ENCODE data around the gene ING1.
A peak's percentile ranks its signal among the peaks of the same experiment; 100 is the strongest.

ING1 gene

GRCh38 chr13:110676595-110677587, 36.6 kb upstream of the ING1 start:
- no peak for TF ChIP-seq CTCF (conservative IDR thresholded peaks at IDR 0.05; ENCODE audit: low read length)
- no peak overlapping the region for H3K4me3 ChIP-seq (ENCODE audit: low read length)
- no peak for DNase-seq (ENCODE audit: low read depth)

- TF ChIP-seq CTCF (conservative IDR thresholded peaks at IDR 0.05; ENCODE audit: low read length) = no peak
- no peak overlapping the region for H3K4me3 ChIP-seq (ENCODE audit: low read length)
- no peak for DNase-seq (ENCODE audit: low read depth)
Observed at GRCh38 chr13:110677731-110678545, 35.6 kb upstream of the ING1 start.

- peak; percentile 44 for TF ChIP-seq CTCF (conservative IDR thresholded peaks at IDR 0.05; ENCODE audit: low read length)
- H3K4me3 ChIP-seq (ENCODE audit: low read length) = no peak overlapping the region
- no peak for DNase-seq (ENCODE audit: low read depth)
Observed at GRCh38 chr13:110680852-110681251, 32.6 kb upstream of the ING1 start.

- no peak for DNase-seq (ENCODE audit: low read depth)
- no peak for TF ChIP-seq CTCF (conservative IDR thresholded peaks at IDR 0.05; ENCODE audit: low read length)
- no peak overlapping the region for H3K4me3 ChIP-seq (ENCODE audit: low read length)
Observed at GRCh38 chr13:110681868-110682550, 31.5 kb upstream of the ING1 start.

GRCh38 chr13:110682746-110683145, 30.8 kb upstream of the ING1 start:
- no peak for TF ChIP-seq CTCF (conservative IDR thresholded peaks at IDR 0.05; ENCODE audit: low read length)
- no peak overlapping the region for H3K4me3 ChIP-seq (ENCODE audit: low read length)
- DNase-seq (ENCODE audit: low read depth) = no peak

- TF ChIP-seq CTCF (conservative IDR thresholded peaks at IDR 0.05; ENCODE audit: low read length) = peak; percentile 60
- H3K4me3 ChIP-seq (ENCODE audit: low read length) = no peak overlapping the region
- DNase-seq (ENCODE audit: low read depth) = peak; percentile 32
Observed at GRCh38 chr13:110683203-110683883, 30.2 kb upstream of the ING1 start.
